CD4-positive, alpha-beta T cell treated with Interleukin-15 for 1 hour (primary cell): Measurements from ENCODE around the gene CCDC85C.

Experiments used
- DNase-seq: peaks from one replicate; pipeline ENCODE4 v3.0.0-alpha.2; 2020

Gene CCDC85C

GRCh38 chr14:99552572-99553216, 51.3 kb downstream of the CCDC85C start:
- DNase-seq: no peak

DNA sequence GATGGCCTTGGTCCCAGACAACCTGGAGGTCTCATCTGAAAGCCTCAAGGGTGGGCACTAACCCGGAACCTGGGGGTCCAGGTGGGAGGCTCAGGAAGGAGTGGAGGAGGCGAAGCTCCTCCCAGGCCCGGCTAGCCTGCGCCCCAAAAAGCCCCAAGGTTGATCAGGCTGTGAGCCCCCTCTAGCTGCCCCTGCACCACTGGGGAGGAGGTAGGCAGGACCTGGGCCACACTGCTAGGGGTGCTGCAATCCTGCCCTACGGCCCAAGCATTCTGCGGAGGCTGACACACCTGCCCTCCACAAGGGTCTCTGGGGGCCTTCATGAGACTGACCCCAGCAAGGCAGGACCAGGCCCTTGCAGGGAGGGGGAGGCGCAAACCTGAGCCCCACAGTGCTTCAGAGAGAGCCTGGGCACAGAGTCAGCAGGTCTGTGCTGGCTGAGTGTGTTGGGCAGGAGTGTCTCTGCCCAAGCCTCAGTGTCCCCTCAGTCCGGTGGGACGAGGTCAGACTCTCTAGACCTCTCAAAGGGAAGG, 51.9 kb downstream of the CCDC85C start:
- DNase-seq: no peak

DNA sequence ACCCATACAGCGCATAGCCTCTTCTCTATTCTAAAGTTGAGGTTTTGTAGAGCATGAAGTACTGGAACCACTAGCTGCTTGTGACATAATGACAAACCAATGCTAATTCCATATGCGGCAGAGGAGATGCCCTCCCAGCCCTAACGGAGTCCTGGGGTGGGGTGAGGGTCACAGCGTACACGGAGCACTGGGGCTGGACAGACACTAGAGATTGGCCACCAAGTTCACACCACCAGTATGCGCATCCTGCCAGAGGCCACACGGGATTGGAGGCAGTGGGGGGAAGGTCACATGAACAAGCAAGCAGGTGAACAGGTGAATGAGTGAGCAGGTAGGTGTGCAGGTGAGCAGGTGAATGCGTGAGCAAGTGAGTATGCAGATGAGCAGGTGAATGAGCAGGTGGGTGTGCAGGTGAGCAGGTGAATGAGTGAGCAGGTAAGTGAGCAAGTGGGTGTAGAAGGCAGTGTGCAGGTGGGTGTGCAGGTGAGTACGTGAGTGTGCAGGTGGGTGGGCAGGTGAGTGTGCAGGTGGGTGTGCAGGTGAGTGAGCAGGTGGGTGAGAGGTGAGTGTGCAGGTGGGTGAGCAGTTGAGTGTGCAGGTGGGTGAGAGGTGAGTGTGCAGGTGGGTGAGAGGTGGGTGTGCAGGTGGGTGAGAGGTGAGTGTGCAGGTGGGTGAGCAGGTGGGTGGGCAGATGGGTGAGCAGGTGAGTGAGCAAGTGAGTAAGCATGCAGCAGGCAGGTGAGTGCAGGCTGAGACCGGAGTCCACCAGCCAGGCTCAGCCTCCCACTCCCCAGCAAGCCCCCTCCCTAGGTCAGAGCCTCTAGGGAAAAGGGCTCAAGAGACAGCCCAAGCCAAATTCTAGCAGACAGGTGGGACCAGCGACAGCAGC, 52.7 kb downstream of the CCDC85C start:
- no peak for DNase-seq

DNA sequence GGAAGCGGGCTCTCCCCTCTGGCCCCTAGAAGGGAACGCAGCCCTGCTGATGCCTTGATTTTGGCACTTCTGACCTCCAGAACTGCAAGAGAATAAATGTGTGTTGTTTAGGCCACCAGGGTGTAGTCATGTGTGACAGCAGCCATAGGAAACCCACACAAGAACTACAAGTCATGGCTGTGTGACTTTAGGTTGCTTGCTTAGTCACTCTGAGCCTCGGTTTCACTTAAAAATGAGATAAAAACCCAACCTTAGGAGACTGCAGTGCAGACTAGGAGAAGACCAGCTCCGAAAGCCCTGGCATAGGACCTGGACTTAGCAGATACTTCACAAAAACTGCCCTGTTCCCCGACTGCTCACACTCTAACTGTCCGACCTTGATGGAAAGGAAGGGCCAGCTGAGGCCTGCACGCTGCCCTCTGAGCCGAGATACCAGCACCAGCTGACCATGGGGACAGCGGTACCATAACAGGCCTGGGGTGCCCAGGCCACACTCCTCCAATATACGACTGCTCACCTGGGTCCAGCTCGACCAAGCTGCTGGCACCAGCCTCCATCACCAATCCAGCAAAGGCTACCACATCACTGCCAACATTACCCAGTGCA, 53.5 kb downstream of the CCDC85C start:
- DNase-seq: no peak

GRCh38 chr14:99549684-99550083, 54.3 kb downstream of the CCDC85C start:
- DNase-seq: no peak

GRCh38 chr14:99548871-99549515, 55.0 kb downstream of the CCDC85C start:
- no peak for DNase-seq

DNA sequence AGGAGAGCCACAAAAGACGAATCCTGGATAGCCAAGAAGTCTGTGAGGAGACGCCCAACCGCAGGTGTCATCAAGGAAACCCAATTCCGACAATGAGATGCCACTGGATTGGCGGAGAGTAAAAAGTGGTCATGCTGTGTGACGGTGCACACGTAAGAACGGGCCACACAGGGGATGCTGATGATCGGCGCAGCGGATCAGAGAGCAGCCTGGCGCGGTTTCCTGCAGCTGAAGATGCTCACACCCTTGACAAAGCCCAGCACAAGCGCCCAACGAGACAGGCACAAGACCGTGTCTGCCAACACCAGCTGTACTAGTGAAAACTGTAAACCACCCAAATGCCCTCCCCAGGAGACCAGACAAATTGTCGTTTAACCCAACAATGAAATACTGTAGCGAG, 55.8 kb downstream of the CCDC85C start:
- no peak for DNase-seq

DNA sequence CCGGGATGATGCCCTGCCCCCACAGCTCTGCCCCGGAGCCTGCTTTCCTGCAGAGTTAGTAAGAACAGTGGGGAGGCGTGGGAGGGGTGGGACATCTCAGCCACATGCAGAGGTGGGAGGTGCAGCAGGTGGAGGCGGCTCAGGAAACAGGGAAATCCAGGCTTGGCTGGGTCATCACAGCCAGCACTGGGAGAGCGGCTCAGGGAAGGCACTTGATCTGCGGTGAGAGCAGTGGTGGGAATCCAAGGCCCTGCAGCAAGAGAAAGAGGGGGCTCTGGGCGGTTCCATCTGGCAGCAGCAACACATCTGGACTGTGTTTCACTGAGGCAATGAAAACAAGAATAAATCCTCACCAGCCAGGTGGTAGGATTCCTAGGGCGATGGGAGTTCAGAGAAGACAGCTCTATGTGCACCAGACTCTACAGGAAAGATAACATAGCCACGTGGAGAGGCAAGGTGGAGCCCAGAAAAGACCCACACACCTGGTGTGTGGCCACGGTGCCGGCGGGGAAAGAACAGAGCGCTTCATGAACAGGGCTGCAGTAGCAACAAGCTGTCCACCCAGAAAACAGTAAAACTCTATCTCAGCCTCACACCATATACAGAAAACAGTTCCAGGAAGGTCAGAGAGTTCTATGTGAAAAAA, 57.6 kb downstream of the CCDC85C start:
- DNase-seq: no peak

DNA sequence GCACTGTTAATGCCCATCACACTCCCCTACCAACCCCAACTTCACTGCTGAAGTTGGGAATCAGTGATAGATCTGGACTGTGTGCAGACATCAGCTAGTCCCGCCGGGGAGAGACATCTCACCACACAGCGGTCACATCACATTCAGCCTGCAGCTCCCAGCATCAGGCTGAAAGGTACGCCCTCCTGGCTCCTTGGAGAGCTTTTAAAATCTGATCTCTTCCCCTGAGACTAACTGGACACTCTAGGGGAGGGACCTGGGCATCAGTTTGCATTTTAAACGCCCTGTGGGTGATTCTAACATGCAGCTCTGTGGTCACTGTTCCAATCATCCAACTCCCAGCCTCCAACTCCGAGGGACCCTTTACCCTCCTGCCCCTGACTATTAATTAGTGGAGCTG, 58.4 kb downstream of the CCDC85C start:
- DNase-seq: no peak

- DNase-seq: no peak
Measured at GRCh38 chr14:99544991-99545390, 59.0 kb downstream of the CCDC85C start.

DNA sequence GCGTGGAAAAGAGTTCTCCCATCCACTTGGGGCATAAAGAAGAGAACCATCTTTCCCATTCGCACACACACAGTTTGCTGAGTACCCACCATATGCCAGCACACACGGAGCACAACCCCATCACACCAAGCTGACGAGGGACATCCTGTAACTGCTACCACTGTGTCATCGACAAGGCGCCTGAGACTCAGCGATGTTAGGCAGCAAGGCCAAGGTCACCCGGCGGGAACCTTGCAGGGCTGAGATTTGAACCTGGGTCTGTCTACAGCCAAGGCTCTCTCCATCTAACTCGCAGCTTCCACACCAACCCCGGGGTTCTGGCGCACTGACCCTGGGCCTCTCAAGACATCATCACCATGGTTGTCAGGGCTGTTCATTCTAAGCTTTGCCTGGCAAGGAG, 60.0 kb downstream of the CCDC85C start:
- no peak for DNase-seq

DNA sequence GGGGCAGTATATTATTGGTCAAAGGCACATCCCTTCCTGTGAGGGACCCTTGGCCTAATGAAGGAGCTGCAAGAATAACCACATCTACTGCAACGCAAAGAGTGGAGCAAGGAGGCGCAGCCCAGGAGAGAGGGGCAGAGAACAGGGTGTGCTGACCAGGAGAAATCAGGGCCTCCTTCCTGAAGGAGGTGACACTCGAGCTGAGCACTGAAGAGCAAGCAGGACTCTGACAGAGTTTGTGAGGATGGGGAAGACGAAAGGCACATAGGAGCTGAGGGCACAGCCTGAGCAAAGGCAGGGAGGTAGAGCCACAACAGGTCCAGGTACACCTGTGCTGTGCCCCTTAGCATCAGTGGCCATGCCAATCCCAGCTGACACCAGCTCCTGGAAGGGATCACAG, 60.6 kb downstream of the CCDC85C start:
- no peak for DNase-seq

DNA sequence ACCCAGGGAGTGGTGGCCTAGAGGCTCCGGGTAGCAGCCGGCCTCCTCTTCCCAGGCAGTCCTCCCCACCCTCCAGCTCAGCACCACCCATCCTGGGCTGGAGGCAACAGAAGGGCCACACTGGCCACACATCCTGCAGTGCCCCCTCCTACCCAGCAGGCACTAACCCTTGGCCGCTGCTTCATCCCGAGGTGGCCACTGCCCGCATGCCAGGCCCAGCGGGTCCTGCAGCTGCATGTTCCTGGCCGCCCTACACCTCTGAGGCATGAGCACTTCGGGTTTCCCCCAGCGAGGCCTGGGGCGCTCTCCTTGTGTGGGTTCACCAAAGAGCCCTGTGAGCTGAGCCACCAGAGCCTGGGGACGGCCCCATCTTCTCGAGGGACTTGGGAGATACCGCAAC, 61.4 kb downstream of the CCDC85C start:
- DNase-seq: no peak

DNA sequence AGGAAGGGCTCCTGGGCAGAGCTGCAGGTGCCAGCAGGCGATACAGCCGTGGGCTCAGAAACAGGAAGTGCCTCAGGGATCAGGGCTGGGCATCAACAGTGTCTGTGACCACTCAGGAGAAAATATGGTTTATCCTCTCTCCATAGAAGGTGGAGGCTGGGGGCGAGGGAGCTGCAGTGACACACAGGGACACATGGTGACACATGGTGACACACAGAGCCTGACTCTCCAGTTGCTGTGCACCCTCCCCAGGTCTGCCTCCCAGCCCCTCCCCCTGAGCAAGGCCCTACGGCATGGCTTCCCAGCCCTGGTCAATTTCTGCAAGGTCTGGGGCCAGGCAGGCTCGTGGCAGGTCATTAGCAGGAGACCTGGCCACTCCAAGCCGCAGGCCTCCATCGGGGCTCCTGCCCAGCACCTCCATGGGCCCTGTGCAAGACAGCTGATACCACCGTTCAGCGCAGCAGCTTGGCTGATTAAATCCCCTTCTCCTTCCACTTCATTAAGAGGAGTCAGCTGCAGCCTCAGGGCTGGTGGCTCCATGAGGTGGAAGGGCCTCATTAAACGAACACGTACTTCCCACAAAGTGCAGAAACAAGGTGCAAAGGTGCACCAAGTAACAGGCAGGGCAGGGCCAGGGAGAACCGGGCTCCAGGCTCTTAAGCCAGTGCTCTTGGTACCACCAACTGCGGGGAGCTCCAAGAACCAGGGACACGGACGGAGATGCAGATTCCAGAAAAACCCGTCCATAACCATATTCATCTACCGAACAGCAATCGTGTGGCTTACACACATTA, 62.1 kb downstream of the CCDC85C start:
- no peak for DNase-seq

DNA sequence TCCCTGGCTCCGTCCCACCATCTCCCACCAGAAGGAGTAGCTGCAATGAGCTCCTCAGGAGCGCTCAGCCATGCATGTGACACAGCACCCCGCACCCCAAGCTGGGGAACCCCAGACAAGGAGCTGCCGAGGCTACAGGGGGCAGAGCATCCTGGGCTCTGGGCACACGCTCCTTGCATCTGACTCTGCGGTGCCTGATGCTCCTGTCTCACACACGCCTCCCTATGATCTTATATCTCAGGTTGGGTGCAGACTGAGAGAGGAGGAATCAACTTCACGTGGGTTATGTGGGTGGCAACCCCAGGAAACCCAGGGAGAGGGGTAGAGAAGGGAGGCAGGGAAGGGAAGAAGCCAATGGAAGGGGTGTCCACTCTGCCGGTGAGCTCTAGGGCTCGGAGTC, 62.8 kb downstream of the CCDC85C start:
- DNase-seq: no peak

DNA sequence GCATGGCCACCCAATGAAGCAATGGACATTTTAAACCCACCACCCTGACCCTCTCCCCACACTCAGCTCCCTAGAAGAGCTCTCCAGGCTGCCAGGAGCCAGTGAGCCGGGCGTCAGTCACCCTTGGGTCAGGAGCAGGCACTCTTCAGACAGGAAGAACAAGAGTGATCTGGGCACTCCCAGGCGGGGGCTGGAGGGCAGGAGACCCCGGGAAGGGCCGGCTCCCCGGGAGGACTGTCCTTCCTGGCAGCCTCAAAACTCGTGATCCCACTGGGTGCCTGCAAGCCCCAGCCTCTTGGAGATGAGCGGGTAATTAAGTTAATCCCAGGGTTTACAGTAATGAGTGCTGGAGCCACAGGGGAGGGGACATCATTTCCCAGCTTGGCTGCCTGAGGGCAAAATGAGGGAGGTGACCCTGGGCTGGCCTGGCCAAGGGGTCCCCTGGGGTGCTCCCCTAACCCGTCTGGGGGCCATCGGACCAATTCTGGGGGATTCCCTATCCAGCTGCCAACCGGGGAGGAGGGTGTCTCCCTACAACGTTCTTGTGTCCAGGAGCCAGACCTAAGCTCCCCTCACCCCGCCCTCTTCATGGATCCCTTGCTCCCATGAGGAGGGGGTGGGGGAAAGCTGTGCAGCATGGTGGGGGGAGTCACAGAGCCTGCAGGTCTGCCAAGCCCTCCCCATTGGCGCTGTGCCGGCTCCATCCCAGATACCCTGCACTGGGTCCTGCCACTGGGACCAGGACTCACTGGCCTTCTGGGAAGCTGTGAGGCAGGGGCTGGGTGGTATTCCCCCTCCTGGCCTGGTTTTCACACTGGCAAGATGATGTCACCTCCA, 63.6 kb downstream of the CCDC85C start:
- DNase-seq: no peak

DNA sequence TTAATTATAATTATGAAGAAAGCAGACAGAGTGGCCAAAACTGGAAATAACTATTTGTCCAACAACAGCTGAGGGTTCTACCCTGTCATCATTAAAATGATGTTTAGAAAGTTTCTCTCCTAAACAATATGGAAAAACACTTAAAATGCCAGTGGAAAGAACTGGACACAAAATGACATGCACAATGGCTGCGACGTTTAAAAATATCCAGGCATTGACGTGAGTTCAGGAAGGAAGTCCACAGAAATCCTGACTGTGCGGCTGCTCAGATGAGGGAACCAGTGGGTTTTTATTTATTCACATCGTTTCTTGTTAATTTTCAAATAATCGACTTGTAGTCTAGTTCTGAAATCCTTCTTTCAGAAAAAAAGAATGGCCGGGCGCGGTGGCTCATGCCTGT, 64.5 kb downstream of the CCDC85C start:
- no peak for DNase-seq

DNA sequence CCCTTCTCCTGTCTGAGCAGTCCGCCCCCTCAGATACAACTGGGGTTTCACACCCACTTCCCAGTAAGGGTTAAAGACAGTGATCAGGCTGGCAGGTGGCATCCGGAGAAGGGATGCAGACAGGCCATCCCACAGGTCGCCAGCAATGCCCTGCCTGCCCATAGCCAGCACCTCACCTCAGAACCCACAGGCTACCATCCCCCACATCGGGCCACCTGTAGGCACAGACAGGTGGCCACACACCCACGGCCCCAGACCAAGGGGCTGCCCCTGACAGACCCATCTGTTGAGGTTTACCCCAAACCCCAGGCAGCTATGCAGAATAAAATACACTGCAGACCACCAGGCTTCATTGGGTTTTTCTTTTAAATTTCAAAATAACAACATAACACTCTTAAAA, 65.3 kb downstream of the CCDC85C start:
- no peak for DNase-seq

DNA sequence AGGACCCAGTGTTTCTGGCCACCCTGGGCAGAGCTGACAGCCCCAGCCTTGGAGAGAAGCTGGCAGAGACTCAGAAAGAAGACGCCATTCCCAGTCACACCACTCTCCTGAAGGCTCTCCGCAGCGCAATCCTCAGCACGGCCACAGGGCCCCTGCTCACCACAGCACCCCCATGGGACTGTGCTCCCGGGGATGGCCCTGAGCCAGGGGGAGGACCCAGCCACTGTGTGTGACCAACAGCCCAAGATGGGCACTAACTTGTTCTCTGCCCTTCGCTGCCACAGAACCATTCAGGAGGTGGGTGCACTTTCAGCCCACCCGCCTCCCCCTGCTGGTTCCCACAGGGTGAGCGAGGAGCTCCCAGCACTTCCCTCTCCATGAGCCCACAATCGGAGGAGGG, 65.7 kb downstream of the CCDC85C start:
- DNase-seq: no peak

- no peak for DNase-seq
Measured at GRCh38 chr14:99537399-99537798, 66.6 kb downstream of the CCDC85C start.
